RWPE2 (cell line): ENCODE data around the gene NDUFV1.

Experiments used
- ATAC-seq: fragments of 200-7000 bp; cut with Tn5 transposase; 3 replicates; pipeline ENCODE4 v1.9.1; 2021; ENCODE audit warnings: low read depth
- DNase-seq: peaks from one replicate; pipeline ENCODE4 v3.0.0-alpha.2; 2020; ENCODE audit warnings: low spot score
- H3K27ac ChIP-seq: fragments of 450-650 bp; 2 replicates; pipeline ENCODE4 v1.5.1; 2017; ENCODE audit warnings: mild to moderate bottlenecking; ENCODE audit not compliant: poor library complexity, severe bottlenecking
- H3K27me3 ChIP-seq: fragments of 250-450 bp; sonication (Bioruptor Pico); 2 replicates; pipeline ENCODE4 v1.5.1; 2021; ENCODE audit warnings: mild to moderate bottlenecking, moderate library complexity; ENCODE audit not compliant: insufficient read depth, poor library complexity, severe bottlenecking
- H3K36me3 ChIP-seq: fragments of 250-450 bp; sonication (Bioruptor Pico); 2 replicates; pipeline ENCODE4 v1.5.1; 2020; ENCODE audit warnings: low read depth, mild to moderate bottlenecking, moderate library complexity
- H3K4me1 ChIP-seq: fragments of 250-450 bp; sonication (Bioruptor Pico); 2 replicates; pipeline ENCODE4 v1.5.1; 2021; ENCODE audit warnings: mild to moderate bottlenecking, moderate library complexity; ENCODE audit not compliant: insufficient read depth, poor library complexity, severe bottlenecking
- H3K4me3 ChIP-seq: fragments of 250-450 bp; sonication (Bioruptor Pico); 2 replicates; pipeline ENCODE4 v1.5.1; 2021; ENCODE audit warnings: mild to moderate bottlenecking, moderate library complexity; ENCODE audit not compliant: severe bottlenecking
- H3K9me3 ChIP-seq: fragments of 250-450 bp; sonication (Bioruptor Pico); 2 replicates; pipeline ENCODE4 v1.5.1; 2021; ENCODE audit warnings: mild to moderate bottlenecking, moderate library complexity; ENCODE audit not compliant: severe bottlenecking
- CTCF ChIP-seq: fragments of 450-650 bp; IDR thresholded peaks from one replicate; pipeline ENCODE4 v1.5.1; 2017; ENCODE audit warnings: mild to moderate bottlenecking, moderate library complexity; ENCODE audit not compliant: poor library complexity, severe bottlenecking

Gene NDUFV1

GRCh38 chr11:67576735-67577475 lies 29.8 kb upstream of the NDUFV1 start:
- Histone ChIP-seq H3K4me1 (peaks cover 6% of the 10 kb centered on the region), H3K36me3 (no peaks in the 10 kb centered on the region), H3K9me3 (no peaks in the 10 kb centered on the region), H3K4me3 (no peak overlapping the region), H3K27me3 (no peaks in the 10 kb centered on the region), H3K27ac (no peak overlapping the region)
- no peak for ATAC-seq
- no peak for DNase-seq
- TF ChIP-seq CTCF, result no peak

DNA sequence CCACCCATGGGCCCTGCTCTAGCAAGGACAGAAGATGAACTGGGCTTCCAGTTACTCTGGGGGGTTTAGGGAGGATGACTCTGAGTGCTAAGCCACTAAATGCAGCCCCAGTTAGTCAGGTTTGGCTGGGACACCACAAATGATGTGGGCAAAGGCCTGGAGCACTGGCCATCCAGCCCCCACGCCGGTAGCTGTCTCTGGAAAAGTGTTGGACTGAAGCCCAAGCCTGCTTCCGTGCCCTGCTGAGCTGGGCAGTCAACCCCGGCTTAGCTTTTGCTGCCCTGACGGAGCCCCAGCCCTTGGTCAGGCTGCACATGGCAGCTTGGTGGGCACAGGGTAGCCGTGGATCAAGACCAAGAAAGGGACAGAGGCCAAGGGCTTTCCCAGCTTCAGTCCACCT lies 28.8 kb upstream of the NDUFV1 start:
- Histone ChIP-seq H3K4me3 (no peak overlapping the region), H3K27ac (no peak overlapping the region), H3K36me3 (no peaks in the 10 kb centered on the region), H3K4me1 (peaks cover 17% of the 10 kb centered on the region), H3K27me3 (no peaks in the 10 kb centered on the region), H3K9me3 (no peaks in the 10 kb centered on the region)
- no peak for TF ChIP-seq CTCF
- ATAC-seq (no peak), DNase-seq (no peak)

- H3K4me3 ChIP-seq, result no peak overlapping the region
- no peak for ATAC-seq
- DNase-seq, result no peak
- no peak for TF ChIP-seq CTCF
- H3K27ac ChIP-seq, result peak overlapping the region; percentile 92
- H3K4me1 ChIP-seq, result peaks cover 26% of the 10 kb centered on the region
- H3K9me3 ChIP-seq, result no peaks in the 10 kb centered on the region
- peaks cover 19% of the 10 kb centered on the region for H3K36me3 ChIP-seq
- H3K27me3 ChIP-seq, result no peaks in the 10 kb centered on the region
These were observed 25.3 kb upstream of the NDUFV1 start for GRCh38 chr11:67581469-67581868.

- DNase-seq (no peak), ATAC-seq (no peak)
- Histone ChIP-seq H3K36me3 (peaks cover 25% of the 10 kb centered on the region), H3K9me3 (no peaks in the 10 kb centered on the region), H3K27me3 (no peaks in the 10 kb centered on the region), H3K4me3 (no peak overlapping the region), H3K4me1 (peaks cover 26% of the 10 kb centered on the region), H3K27ac (peak overlapping the region; percentile 92)
- no peak for TF ChIP-seq CTCF
These were observed 24.7 kb upstream of the NDUFV1 start for GRCh38 chr11:67582011-67582410.
